DND-41 (cell line): Measurements from ENCODE around the gene RASGRP2.

Experiments
- ATAC-seq: fragments of 200-7000 bp; cut with Tn5 transposase; 3 replicates; pipeline ENCODE4 v1.9.1; 2021; ENCODE audit warnings: low read depth; ENCODE audit not compliant: insufficient read depth
- DNase-seq: peaks from one replicate; pipeline ENCODE4 v3.0.0-alpha.2; 2020
- H2AFZ ChIP-seq: 2 replicates; pipeline ENCODE4 v1.6.0; 2012; ENCODE audit warnings: low read depth, low read length
- H3K27ac ChIP-seq: 2 replicates; pipeline ENCODE4 v1.5.1; 2012; ENCODE audit warnings: low read length, inconsistent platforms
- H3K27me3 ChIP-seq: fragments of 200-600 bp; sonication (generic); 2 replicates; pipeline ENCODE4 v1.6.0; 2012; ENCODE audit warnings: low read length, mild to moderate bottlenecking, inconsistent platforms; ENCODE audit not compliant: insufficient read depth, poor library complexity
- H3K36me3 ChIP-seq: 2 replicates; pipeline ENCODE4 v1.5.1; 2012; ENCODE audit warnings: low read length, inconsistent platforms; ENCODE audit not compliant: insufficient read depth
- H3K4me1 ChIP-seq: 2 replicates; pipeline ENCODE4 v1.5.1; 2012; ENCODE audit warnings: mild to moderate bottlenecking, low read length; ENCODE audit not compliant: insufficient read depth
- H3K4me2 ChIP-seq: 2 replicates; pipeline ENCODE4 v1.6.0; 2012; ENCODE audit warnings: mild to moderate bottlenecking, moderate library complexity, low read length, inconsistent platforms; ENCODE audit not compliant: insufficient read depth
- H3K4me3 ChIP-seq, 2 experiments: fragments of 200-600 bp in 1 of 2; shearing (Covaris generic) in 1 of 2; 2 replicates each; pipeline ENCODE4 v1.5.1; 2012 to 2016; ENCODE audit warnings: inconsistent platforms in 2 of 2, low read length in 2 of 2, mild to moderate bottlenecking in 2 of 2, low read depth in 1 of 2, moderate library complexity in 1 of 2
- H3K79me2 ChIP-seq: 2 replicates; pipeline ENCODE4 v1.6.0; 2012; ENCODE audit warnings: low read length, inconsistent platforms; ENCODE audit not compliant: insufficient read depth
- H3K9ac ChIP-seq: 2 replicates; pipeline ENCODE4 v1.6.0; 2012; ENCODE audit warnings: low read depth, mild to moderate bottlenecking, inconsistent platforms, low read length, moderate library complexity
- H3K9me3 ChIP-seq: 2 replicates; pipeline ENCODE4 v1.5.1; 2012; ENCODE audit warnings: low read length, moderate library complexity, mild to moderate bottlenecking, inconsistent platforms; ENCODE audit not compliant: insufficient read depth, severe bottlenecking
- H4K20me1 ChIP-seq: 2 replicates; pipeline ENCODE4 v1.6.0; 2012; ENCODE audit warnings: low read length; ENCODE audit not compliant: insufficient read depth
- EZH2 ChIP-seq: IDR thresholded peaks from 3 replicates; pipeline ENCODE4 v1.6.1; 2012; ENCODE audit warnings: borderline replicate concordance, low read depth, mild to moderate bottlenecking, moderate library complexity, low read length, inconsistent platforms; ENCODE audit not compliant: severe bottlenecking
- TF ChIP-seq, protein P1 (sequence below): IDR thresholded peaks from 2 replicates; pipeline ENCODE4 v1.5.1; 2012; ENCODE audit warnings: borderline replicate concordance, low read length, moderate library complexity, mild to moderate bottlenecking; ENCODE audit not compliant: poor library complexity, severe bottlenecking; ENCODE audit errors: extremely low read depth

Gene RASGRP2

DNA sequence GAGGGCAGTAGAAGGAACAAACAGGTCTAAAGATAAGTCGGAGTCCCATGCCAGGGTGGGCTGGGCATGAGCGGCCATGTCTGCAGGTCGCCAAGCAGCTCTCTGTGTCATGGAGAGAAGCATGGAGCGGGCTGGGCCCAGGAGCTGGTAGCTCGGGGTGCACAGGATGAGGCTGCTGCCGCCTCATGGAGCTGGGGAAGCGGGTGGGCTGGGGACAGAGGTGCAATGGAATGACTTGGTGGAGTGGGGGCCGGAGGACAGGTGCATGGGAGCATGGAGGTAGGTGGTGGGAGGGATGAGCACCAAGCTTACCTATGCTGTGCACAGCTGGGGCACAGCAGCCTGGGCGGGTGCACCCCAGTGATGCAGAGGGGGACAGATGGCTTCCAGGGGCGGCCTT is 24.5 kb downstream of the RASGRP2 start:
- H3K27ac ChIP-seq: no peak overlapping the region
- 0 out of 2 replicates have a peak, but pooled peaks cover 6% of the 10 kb centered on the region for H4K20me1 ChIP-seq
- peaks cover 13% of the 10 kb centered on the region for H3K4me1 ChIP-seq
- TF ChIP-seq, protein P1, sequence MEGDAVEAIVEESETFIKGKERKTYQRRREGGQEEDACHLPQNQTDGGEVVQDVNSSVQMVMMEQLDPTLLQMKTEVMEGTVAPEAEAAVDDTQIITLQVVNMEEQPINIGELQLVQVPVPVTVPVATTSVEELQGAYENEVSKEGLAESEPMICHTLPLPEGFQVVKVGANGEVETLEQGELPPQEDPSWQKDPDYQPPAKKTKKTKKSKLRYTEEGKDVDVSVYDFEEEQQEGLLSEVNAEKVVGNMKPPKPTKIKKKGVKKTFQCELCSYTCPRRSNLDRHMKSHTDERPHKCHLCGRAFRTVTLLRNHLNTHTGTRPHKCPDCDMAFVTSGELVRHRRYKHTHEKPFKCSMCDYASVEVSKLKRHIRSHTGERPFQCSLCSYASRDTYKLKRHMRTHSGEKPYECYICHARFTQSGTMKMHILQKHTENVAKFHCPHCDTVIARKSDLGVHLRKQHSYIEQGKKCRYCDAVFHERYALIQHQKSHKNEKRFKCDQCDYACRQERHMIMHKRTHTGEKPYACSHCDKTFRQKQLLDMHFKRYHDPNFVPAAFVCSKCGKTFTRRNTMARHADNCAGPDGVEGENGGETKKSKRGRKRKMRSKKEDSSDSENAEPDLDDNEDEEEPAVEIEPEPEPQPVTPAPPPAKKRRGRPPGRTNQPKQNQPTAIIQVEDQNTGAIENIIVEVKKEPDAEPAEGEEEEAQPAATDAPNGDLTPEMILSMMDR: no peak
- TF ChIP-seq EZH2: no peak
- H3K36me3 ChIP-seq: no peaks in the 10 kb centered on the region
- peaks cover 15% of the 10 kb centered on the region for H3K27me3 ChIP-seq
- H2AFZ ChIP-seq: no peak overlapping the region
- no peaks in the 10 kb centered on the region for H3K79me2 ChIP-seq
- H3K4me3 ChIP-seq: no peak overlapping the region
- DNase-seq (no peak), ATAC-seq (no peak)
- H3K9me3 ChIP-seq: no peaks in the 10 kb centered on the region
- no peak overlapping the region for H3K4me2 ChIP-seq
- H3K9ac ChIP-seq: no peak overlapping the region

DNA sequence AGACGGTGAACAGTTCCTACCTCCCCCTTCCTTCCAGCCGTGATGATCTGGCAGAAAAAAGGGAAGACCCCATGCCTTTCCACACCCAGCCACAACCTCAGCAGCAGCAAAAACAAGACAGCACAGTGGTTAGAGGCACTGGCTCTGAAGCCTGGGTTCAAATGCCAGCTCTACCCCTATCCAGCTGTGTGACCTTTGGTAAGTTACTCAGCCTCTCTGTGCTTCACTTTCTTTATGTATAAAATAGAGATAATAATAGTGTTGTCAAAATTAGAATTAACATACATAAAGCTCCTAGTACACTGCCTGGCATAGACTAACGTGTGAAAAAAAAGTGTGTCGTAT is 25.2 kb downstream of the RASGRP2 start:
- Histone ChIP-seq H3K9me3 (no peaks in the 10 kb centered on the region), H3K27ac (no peak overlapping the region), H3K4me3 (no peak overlapping the region), H3K4me1 (peaks cover 7% of the 10 kb centered on the region), H3K4me2 (no peak overlapping the region), H3K36me3 (no peaks in the 10 kb centered on the region), H3K9ac (no peak overlapping the region), H3K27me3 (peaks cover 15% of the 10 kb centered on the region), H3K79me2 (no peaks in the 10 kb centered on the region), H2AFZ (no peak overlapping the region), H4K20me1 (0 out of 2 replicates have a peak, but pooled peaks cover 6% of the 10 kb centered on the region)
- TF ChIP-seq, protein P1: no peak
- TF ChIP-seq EZH2: no peak
- ATAC-seq: no peak
- DNase-seq: no peak

DNA sequence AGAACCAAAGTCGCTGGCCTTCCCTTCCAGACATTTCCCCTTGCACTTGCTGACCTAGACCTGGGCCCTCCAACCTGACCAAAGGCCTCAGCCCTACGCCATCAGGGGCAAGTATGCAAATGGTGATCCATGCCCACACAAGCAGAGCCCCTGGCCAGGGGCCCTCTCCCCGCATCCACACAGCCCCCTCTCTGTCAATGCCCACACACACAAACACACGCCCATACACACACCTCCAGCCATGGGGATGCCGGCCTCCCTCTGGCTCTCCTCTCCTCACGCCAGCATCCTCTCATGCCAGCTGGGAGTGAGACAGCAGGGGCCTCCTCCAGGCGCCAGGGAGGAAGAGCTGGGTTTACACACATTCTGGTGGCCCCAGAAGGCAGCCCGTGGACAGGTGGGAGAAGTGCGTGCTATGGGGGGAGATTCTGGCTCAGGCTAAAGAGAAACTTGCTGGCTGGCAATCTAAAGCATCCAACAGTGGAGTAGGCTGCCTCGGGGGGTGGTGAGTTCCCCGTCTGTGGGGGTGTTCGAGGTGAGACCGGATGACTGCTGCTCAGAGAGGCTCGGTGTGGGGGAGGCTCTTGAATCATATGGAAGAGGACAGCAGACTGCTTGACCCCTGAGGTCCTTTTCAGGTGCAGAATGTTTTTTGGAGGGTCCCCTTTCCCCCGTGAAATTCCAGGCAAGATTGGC is 25.7 kb downstream of the RASGRP2 start:
- Histone ChIP-seq H3K9ac (no peak overlapping the region), H3K4me2 (no peak overlapping the region), H4K20me1 (0 out of 2 replicates have a peak, but pooled peaks cover 6% of the 10 kb centered on the region), H3K27ac (no peak overlapping the region), H3K79me2 (no peaks in the 10 kb centered on the region), H3K36me3 (no peaks in the 10 kb centered on the region), H3K4me1 (peaks cover 2% of the 10 kb centered on the region), H3K4me3 (no peak overlapping the region), H3K27me3 (peaks cover 15% of the 10 kb centered on the region), H2AFZ (no peak overlapping the region), H3K9me3 (no peaks in the 10 kb centered on the region)
- TF ChIP-seq, protein P1: no peak
- no peak for TF ChIP-seq EZH2
- DNase-seq: no peak
- ATAC-seq: no peak
